Measurements from ENCODE around the gene MEIS2.

GRCh38 chr15:36942248-36942827 lies 158.0 kb downstream of the MEIS2 start:
- no peak for TF ChIP-seq CTCF (IDR thresholded peaks at IDR 0.05; ENCODE audit: insufficient read depth, low read depth, low read length)
- TF ChIP-seq EZH2 (IDR thresholded peaks at IDR 0.05; ENCODE audit: insufficient read depth, low read length) = no peak

Measured in astrocyte (in vitro differentiated cells and primary cell).